Activated CD4-positive, alpha-beta T cell treated with anti-CD3 and anti-CD28 coated beads, Interleukin-2, amount 50 U/mL, for 4 hours (primary cell): ENCODE data around the gene GSK3A.

ENCODE experiments used
- DNase-seq, 2 experiments: peaks; one replicate each; pipeline ENCODE4 v3.0.0-alpha.2; 2020

GSK3A gene

DNA sequence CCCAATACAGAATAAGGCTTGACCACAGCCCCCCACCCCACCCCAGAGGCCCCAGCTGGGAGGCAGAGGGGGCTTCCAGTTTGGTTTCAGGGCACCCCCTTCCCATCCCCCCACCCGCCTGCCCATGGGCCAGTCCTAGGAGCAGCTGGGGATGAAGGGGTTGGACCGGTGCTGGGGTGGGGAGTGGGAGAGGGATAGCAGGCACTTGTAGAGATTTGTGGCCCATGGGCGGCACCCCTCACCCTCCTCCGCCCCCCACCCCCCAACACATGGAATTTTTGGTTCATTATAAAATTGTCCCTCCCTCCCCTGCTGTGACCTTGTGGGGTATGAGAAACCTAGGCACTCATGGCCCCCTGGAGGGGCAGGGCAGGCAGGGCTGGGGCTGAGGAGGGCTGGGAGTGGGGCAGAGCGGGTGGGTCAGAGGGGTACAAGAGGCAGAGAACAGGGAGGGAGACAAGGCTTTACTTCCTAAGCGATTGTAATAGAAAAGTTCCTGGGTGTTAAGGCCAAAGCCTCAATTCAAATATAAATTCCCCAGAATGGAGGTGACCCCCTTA lies 5.3 kb upstream of the GSK3A start:
- DNase-seq, result no peak

DNA sequence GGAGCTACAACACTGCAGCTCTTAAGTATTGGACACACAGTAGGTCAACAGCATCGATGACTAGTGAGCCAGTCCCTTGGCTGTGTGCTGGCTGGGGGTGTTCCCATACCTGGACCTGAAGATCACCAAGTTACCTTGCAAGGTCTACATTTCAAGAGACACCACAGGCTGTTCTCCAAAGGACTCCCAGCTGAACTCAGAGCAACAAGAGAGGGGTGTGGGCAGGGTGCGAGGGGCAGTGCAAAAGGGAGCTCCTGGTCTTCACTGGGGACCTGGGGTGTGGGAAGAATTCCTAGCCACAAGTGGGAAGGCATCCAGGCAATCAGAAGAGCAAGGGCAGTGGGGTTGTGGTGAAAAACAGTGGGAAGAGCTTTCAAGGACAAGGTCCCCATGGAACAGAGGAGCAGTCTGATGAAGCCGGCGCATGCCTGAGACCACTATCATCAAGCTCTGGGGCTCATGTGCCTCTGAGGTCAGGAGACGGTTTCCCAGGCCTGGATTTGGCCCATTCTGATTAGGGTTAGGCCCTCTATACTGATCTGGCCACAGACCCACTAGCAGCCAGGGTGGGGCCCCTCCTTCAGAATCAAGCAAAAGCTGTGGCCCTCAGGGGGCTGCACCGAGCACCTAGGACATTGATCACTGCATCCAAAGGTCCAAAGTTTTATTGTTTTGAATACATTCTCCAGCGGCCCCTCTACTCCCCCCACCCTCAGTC lies 4.7 kb upstream of the GSK3A start:
- no peak for DNase-seq

DNA sequence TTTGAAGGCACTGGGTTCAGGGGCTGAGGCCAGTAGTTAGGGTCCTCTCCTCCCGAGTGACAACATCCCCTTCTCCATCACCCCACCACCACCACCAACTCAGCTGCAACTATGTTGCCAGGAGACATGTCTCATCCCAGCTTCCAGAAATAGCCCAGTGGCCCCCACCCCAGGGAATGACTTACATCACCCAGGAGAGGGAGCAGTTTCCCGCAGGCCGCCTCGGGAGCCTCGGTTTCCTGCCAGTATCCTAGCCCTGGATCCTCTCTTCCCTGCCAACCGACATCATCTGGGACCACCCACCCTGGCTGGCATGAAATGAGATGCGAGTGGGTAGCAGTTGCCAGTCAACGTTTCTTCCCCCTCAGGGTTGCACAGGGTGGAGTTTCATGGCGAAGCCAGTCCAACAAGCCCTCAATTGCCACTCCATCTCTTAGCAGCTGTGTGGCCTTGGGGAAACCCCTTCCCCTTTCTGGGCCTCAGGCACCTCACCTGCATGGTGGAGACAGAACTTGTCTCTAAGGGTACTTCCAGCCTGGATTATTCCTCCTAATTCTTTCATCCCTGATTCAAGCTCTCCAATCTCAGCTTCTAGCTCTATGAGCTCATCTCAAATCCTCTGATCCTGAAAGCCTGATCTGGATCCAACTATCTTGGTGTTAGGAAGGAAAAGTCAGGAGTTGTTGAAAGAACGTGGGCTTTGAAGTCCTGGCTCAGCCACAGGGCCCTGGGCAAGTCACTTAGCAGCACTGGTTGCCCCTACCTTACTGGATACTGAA lies 3.9 kb upstream of the GSK3A start:
- no peak for DNase-seq

DNA sequence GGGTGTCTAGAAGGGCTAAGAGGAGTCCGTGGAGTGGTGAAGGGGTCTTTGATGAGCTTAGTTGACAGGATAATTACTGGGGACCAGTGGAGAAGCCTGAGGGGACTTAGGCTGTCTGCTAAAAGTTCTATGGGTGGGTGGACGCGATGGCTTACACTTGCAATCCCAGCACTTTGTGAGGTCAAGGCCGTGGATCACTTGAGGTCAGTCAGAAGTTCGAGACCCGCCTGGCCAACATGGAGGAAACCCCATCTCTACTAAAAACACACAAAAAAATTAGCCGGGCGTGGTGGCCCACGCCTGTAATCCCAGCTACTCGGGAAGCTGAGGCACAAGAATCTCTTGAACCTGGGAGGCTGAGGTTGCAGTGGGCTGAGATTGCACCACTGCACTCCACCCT lies 2.8 kb upstream of the GSK3A start:
- no peak for DNase-seq

DNA sequence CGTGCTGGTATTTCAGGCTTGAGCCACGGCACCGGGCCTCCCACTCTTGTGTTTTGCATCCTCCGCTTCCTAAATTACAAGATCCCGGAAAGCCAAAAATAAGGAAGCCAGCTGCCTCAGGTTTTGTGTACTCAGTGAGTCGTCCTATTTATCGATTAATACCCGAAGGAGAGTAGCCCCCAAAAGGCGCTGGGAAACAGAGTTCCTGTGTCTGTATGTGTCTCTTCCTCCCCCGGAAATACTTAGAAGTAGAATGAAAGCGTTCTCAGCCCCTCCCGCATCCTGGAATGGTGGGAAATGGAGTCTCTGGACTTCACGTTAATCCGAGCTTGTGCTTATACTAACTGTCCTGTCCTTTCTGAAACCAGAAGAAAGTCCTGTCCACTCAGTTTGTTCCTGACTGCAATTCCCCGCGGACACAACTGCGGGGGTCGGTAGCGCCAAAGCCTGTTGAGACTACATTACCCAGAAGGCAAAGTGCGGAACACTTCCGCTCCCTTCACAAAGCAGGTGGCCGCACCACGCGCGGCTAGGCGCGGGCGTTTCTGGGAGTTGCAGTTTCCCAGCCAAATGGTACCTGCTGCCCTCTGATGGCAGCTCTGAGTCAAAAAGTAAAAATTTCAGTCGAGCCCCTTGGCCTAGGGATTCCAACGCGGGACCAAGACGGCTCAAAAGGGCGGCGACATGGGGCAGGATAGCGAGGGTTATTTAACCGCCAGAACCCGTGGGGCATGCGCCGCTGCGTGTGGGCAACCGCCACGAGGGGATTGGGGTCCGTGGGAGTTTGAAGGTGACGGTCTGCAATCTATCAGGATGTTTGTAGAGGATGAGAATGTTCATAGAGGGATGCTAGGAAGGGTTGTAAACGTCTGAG lies 2.2 kb upstream of the GSK3A start:
- peak; percentile 88 to 89 for DNase-seq

DNA sequence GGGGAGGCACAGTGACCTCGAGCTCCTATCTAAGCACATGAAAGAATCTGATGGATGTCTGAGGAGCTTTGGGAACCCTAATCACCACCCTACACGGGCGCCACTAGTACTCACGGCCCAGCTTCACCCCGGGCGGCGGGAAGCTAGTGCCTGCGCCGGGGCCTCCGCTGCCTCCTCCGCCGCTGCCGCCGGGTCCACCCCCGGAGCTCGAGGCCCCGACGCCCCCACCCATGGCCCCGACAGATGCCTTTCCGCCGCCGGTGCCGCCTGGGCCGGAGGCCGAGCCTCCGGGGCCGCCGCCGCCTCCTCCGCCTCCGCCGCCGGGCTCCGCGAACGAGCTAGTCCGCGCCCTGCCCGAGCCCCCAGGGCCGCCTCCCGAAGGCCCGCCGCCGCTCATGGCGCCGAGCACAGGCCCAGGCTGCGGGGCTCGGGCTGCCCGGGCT lies 312 bp downstream of the GSK3A start:
- DNase-seq, result peak; percentile 21 to 34

DNA sequence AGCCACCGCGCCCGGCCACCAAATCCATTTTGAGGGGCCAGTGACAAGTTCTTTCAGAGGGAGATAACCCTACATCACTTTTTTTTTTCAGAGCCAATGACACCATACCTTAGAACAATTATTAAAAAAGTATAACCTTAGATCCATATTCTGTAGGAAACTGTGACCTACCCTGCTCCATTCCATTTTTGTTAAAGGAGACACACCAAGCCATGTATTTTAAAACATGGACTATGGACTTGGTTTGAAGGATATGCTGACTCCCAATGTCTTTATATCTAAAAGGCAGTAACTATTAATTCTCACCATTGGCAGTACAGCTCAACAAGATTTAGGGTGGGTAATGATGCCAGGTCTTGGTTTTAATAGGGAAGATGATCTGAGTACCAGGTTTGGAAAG lies 1.1 kb downstream of the GSK3A start:
- DNase-seq, result no peak

DNA sequence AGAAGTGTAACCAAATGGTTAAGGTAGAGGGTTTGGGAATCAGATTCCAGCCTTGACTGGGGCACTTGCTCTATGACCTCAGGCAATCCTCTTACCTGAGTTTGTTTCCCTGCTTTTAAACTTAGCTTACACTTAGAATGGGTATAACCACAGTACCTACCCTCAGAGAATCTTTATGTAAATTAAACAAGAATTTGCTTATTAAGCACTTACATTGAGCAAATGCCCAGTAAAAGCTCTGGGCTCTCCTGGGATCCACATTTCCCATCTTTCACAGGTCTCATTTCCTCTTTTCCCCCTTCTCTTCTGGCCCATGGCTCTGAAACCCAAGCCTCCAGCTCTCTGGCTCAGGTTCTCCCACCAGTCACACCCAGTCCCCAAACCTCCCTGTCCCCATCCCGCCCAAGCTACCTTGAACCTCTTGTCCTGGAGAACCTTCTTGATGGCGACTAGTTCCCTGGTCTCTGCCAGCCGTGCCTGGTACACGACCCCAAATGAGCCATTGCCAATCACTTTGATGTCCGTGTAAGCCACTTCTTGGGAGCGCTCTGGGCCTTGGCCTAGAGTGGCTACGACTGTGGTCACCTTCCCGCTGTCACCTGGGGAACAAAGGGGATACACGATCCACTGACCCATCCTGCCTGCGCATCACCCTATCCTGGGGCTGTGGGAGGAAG lies 2.7 kb downstream of the GSK3A start:
- DNase-seq, result no peak

DNA sequence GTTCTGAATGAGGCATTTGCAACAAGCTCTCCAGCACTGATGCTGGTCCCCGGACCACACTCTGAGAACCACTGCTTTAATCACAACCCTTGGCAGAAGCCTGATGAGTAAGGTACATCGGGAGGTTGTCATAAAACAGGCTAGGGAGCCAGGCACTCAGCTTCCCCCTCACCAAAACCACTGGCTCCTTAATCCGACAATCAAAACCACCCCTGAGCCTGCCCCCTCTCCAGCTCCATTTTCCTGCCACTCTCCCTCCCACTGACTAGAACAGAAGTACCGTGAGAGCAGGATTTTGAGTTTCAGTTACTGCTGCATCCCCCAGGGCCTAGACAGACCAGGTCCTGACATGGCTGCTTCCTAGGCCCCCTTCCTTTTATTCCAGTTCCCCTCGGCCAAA lies 7.2 kb downstream of the GSK3A start:
- DNase-seq, result no peak

DNA sequence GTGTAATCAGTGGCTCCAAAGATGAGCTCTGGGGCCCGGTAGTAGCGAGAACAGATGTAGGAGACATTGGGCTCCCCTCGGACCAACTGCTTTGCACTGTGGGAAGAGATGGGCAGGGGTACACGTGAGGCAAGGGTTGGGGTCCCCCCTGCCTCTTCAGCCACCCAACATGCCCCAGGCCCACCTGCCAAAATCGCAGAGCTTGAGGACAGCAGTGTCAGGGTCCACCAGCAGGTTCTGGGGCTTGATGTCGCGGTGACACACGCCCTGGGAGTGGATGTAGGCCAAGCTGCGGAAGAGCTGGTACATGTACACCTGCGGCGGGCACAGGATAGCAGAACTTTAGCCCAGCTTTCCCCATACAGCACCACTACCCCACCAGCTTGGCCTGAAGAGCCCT lies 8.0 kb downstream of the GSK3A start:
- no peak for DNase-seq

DNA sequence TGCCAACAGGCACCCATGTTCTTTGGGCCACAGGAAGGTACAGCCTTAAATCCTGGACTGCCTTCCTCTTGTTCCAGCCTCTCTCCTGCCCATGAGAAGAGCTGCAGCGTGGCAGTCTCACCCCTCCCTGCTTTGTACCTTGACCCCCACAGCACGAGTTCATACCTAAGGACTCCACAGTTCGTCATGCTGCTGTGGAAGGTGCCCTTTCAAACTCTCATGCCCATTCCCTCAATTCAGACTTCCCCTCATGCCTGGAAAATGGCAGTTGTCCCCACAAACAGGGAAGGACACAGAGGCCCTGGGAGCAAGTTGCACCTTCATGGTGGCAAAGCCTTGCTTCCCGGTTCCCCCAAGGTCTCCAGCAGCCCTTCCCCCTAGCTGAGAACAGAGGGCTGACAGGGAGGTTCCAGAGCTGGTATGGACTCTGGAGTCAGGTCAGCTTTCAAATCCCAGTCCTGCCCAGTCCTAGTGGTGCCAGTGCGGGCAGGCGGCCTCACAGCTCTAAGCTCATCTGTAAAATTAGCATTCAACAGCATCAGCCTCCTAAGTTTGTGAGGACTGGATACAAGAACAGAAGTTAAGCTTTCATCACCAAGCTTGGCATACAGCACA lies 8.6 kb downstream of the GSK3A start:
- no peak for DNase-seq

DNA sequence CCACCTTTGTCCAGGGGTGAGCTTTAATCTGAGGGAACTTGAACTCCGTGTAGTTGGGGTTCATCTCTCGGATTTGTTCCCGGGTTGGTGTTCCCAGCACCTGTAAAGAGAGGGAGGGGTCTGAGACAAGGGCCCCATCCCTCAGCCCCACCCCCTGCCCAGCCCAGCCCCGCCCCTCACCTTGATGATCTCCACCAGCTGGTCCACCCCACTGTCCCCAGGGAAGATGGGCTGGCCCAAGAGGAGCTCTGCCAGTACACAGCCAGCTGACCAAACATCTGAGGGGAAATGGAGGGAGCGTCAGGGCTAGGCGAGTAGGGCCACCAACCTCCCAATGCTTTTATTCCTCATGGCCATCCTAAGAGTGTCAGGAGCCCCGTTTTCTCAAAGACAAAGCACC lies 9.3 kb downstream of the GSK3A start:
- DNase-seq, result no peak

DNA sequence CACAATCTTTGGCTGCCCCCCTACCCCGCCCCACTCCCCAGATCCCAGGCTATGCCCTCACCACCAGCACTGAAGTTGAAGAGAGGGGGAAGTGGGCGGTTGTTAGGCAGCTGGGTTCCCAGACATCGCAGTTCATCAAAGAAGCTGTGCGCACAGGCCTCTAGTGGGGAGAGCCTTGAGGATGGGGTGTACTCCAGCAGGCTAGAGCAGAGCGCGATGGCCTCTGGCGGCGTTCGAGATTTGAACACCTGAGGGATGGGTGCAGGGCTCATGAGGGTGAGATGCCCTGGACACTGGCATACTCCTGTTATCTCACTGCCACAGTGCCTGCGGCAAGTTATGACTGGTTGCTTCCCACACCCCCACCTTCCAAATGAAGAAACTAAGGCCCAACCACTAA lies 10.0 kb downstream of the GSK3A start:
- no peak for DNase-seq

DNA sequence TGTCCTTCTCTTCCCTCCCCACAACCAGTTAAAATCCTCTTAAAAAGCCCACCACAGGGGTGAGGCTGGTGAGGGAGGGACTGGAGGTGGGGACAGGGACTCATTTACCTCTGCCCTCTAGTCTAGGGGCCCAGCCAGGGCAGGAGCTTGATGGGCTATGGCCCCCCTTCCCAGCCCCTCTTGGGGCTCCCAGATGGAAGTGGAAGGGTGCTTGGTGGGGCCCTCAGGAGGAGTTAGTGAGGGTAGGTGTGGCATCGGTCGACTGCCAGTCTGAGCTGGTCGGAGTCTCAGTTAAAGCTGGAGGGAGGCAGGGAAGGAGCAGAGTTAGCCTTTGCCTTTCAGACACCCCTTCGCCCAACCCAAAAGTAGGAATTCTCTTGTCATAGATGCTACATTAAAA lies 11.8 kb downstream of the GSK3A start:
- no peak for DNase-seq

DNA sequence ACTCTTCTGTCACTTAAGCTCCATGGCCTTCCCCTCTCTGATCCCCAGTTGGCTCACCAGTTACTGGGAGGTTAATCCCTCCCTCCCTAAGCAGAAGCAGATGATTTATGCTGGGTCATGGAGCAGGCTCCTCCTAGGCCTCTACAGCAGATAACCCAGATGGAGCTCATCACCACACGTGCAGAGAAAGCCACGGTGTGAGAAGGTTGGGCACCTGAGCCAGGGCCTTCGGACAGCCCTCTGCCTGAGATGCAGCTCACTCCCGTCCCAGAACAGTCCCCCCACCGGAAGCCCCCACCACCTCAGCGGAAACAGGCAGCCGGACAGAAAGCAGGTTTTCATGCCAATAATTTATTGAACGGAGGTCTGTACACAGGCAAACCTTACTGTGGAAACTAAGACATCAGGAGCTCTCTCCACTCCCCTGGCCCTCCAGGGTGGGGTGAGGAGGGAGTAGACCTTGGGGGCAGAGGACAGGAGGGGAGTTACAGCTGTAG lies 12.5 kb downstream of the GSK3A start:
- DNase-seq, result no peak

DNA sequence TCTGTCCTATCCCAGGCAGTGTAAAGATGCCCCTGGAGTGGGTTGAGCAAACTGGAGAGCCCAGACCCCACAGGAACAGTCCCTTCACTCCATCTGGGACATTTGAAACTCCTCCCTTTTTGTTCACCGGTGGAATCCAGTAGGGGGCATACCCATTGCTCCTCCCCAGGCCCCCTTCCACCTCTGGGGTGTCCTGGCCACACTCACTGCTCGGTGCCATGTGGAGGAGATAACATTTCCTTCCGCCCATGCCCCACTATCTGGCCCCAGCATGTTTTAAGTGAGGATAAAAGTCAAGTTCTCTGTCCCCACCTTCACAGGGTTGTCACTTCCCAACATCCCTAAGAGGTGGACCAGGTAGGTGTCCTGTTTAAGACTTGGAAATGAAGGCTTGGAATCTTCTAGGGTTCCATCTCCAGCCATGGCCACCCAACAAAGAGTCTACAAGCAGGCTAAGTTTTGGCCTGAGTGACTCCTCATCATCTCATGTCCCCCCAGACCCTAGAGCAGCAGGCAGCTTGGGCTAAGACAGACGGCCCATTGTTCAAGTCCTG lies 13.0 kb downstream of the GSK3A start:
- DNase-seq, result no peak

DNA sequence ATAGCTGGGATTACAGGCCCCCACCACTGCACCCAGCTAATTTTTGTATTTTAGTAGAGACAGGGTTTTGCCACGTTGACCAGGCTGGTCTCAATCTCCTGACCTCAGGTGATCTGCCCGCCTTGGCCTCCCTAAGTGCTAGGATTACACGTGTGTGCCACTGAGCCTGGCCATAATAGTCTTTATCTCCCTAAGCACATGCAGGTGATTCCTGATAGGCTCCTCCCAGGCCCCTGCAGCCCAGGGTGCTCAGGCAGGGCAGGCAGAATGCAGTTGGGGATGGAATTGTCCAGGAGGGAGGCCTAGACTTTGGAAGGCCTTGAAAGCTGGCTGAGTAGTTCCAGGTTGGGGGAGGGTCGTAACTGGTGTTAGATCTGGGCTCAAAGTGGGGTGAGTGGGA lies 13.8 kb downstream of the GSK3A start:
- DNase-seq, result no peak

DNA sequence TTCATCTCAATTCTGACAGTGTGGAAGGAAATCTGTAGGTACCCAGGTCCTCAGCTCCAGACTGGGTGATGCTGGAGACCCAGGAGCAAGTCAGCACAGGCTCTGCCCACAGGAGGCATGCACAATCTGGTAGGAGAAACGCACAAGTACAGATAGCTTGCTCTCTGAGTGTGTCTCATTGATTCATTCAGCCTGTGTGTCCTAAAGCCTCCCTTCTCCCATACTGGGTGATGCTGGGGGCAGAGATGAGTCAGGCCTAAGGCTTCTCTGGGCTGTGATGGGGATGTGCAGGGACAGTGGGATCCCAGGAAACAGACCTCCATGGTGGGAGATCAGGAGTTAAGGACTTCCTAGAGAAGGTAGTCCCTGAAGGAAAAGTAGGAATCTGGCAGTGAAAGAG lies 15.5 kb downstream of the GSK3A start:
- no peak for DNase-seq

DNA sequence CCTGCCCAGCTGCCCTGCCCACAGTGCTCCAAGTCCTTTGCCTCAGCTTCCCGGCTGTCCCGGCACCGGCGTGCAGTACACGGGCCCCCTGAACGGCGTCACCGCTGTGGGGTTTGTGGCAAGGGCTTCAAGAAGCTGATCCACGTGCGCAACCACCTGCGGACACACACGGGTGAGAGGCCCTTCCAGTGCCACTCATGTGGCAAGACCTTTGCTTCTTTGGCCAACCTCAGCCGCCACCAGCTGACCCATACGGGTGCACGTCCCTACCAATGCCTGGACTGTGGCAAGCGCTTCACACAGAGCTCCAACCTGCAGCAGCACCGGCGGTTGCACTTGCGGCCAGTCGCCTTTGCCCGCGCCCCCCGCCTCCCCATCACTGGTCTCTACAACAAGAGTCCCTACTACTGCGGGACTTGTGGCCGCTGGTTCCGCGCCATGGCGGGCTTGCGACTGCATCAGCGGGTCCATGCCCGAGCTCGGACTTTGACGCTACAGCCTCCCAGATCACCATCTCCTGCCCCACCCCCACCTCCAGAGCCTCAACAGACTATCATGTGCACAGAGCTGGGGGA lies 16.6 kb downstream of the GSK3A start:
- no peak for DNase-seq

DNA sequence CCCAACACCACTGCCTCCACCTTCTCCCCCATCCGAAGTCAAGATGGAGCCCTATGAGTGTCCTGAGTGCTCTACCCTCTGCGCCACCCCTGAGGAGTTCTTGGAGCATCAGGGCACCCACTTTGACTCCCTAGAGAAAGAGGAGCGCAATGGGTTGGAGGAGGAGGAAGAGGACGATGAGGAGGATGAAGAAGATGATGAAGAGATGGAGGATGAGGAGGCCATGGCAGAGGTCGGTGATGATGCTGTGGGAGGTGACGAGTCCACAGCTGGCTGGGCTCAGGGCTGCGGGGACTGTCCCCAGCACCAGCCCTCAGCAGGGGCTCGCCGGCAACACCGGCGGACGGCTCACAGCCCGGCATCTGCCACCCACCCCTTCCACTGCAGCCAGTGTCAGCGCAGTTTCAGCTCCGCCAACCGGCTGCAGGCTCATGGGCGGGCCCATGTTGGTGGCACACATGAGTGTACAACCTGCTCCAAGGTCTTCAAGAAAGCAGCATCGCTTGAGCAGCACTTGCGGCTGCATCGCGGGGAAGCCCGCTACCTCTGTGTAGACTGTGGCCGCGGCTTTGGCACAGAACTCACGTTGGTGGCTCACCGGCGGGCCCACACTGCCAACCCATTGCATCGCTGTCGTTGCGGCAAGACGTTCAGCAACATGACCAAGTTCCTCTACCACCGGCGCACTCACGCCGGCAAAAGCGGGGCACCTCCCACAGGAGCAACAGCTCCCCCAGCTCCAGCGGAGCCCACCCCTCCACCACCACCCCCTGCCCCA lies 17.3 kb downstream of the GSK3A start:
- no peak for DNase-seq

DNA sequence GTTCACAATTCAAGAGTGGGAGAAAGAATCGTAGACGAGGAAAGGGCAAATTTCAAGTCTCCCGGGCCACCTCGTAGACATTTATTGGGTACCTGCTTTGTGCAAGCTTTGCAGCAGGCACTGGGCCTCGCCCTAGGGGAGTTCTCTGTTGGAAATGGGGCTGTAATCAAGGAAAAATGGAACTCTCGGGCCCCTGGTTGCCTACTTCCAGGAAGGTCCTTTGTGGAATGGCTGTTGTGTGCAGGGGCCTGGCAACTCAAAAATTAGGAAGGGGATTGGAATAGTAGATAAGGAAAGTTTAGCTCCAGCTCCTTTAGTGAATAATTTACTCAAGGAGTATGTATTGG lies 21.7 kb downstream of the GSK3A start:
- no peak for DNase-seq
